OCI-M2 (cell line): ENCODE data around the gene POU1F1.
"Not testable (repeated sequence)": the region's sequence is repeated elsewhere in the genome, so short reads cannot be mapped to it uniquely, and the experiment has no call there.

Experiments
- DNase-seq: peaks from one replicate; lab custom pipeline; 2025; ENCODE audit not compliant: unreplicated experiment; lab: John Stamatoyannopoulos, UW

POU1F1 gene

GRCh38 chr3:87260270-87260669 lies 16.1 kb downstream of the POU1F1 start:
- DNase-seq = peak; percentile 11

DNA sequence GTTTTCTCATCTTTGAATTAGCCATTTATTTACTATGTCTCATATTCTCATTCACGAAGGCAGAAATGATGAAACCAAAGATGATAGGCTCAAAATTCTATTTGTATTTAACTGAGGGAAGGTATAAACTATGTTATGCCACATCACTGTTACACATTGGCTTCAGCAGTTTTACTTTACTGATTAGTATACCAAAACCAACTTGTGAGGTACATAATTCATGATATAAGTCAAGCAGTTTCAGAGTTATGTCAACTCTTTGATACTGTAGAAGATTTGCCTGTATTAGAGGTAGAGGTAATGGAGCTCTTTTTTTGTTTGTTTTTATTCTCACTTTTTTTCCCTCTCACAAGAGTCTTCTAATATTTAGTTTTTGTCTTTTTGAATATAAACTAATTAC lies 26.4 kb downstream of the POU1F1 start:
- no peak for DNase-seq

GRCh38 chr3:87248831-87249230 lies 27.6 kb downstream of the POU1F1 start:
- no peak for DNase-seq

- not testable (repeated sequence) for DNase-seq
Observed at GRCh38 chr3:87248231-87248630, 28.2 kb downstream of the POU1F1 start.

GRCh38 chr3:87247430-87247773 lies 29.0 kb downstream of the POU1F1 start:
- DNase-seq = no peak

DNA sequence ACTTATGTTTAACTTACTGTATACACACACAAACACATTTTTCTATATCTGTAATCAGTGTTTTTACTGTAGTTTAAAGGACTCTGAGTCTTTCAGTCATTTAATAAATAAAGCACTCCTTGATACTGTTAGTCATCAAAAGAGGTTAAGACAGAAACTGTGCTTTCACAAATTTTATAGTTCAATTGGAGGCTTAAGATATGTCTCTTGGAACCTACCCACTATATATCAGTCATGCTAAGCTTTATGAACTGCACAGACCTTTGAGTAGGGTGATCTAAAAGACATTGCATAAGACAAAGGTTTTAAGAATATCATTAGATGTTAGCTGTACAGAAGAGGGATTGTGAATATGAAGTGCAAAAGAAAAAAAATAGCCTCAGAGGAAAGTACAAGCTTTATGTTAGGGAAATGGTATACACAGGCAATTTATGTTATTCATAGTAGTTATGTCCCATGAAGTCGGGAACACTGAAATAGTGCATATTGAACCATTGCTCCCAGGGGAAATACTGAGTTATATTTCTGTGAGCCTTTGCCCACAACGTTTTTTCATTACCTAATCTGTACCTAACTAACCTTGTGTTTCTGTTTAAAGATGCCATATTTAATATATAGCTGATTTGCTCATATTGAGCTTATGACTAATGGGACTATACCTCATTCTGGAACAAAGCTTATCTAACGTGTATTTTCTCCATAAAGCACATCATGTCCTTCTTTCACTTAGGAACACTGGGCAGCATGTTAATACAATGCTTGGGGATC lies 29.5 kb downstream of the POU1F1 start:
- no peak for DNase-seq

- no peak for DNase-seq
Observed at GRCh38 chr3:87236093-87236492, 40.3 kb downstream of the POU1F1 start.

DNA sequence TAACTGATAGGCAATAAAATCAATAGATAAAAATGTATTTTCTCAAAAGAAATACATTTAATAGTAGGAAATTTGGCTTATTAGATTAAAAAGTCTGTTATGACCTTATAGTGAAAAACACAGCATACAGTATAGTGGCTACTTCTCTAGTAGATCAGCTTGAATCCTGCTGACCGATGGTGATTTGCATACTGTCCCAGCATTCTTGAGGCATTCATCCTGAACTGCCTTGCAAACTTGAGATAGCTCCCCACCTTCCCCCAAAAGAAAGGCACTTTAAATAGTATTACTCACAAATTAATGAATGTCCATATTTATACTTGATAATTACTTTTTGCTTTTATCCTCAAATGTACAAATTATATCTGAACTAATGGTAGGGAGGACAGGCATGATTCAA lies 42.6 kb downstream of the POU1F1 start:
- DNase-seq = no peak

DNA sequence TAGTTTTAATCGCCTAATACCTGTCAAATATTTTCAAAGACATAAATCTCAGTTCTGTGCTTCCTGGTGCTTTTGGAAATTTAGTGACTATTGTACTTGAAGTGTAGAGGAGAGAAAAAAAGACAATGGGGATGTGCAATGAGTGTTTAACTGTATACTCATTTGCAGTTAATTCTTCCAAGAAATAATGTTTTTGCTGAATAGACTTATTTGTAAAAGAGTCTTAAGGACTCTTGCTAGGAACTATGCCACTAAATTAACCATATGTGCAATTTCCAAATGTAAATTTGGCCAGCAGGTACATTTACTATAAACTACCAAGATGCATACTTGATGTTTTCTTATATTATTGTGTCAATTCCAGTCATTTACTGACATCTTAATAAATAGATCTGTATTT lies 47.3 kb downstream of the POU1F1 start:
- DNase-seq = no peak

DNA sequence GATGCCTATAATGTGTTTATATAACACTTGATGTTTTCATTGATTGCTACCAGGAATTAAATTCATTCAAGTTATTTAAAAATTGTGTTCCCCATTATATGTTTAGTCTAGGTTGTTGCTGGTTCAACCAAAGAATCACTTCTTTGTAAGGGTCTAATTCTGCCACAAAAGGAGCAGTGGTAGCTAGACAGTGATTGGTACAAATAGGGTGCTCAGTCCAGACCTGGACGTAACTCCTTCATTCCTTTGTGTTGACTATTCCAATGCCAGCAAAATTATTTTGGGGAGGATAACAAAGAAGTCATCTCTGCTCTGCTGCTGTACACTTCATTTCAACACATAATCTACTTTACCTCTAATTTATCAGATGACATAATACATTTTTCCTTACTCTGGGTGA lies 48.1 kb downstream of the POU1F1 start:
- DNase-seq = no peak

DNA sequence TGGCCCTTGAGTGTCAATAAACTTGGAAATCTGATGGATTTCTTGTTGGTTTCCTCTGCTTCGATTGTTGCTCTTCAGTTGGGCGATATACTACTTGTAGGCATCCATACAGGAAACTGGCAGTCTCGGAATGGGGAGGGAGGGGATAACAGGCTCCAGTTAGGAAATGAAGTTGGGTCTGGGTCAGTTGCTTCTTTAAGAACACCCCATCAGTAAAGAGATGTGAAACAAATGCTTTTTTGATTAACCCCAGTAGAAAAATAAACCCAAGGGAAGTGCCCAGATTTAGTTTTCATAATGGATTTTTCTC lies 48.6 kb downstream of the POU1F1 start:
- DNase-seq = no peak

DNA sequence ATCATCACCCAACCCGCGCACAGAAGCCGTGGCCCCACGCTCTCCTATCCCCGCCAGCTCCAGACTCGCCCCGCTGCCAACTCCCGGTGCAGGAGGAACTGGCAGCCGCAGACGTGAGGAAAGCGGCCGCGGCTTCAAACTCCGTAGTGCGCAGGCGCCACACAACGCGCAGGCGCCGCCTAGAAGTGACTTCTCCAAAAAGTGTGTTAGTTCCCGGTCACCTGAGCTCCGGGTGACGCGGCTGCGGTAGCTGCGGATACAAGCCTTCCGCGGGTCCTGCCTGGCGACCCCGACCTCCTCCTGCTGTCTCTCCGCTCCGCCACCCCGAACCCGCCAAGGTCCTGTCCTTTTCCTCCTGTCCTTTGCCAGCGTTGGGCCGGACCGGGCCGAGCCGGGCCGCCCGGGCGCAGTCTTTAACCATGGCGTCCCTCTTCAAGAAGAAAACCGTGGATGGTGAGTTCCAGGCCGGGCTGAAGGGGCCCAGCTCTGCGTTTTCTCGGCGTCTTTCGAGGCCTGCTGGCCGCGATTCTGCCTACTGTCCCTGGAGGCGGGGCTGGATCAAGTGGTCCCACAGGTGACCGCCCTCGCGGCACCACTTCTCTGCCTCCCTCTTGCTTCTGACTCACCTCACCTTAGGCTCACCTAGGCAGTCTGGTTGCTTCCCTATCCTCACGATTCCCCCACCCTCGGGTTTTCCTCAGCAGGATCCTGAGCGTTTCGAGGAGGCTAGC lies 49.1 kb downstream of the POU1F1 start, which contains the start of gene CHMP2B:
Gene CHMP2B (plus strand): TSS at position 206 of the 731 bp plus-strand sequence. CDS start 214 bp downstream, at position 420.
- DNase-seq = peak; percentile 40

GRCh38 chr3:87225659-87226058 lies 50.7 kb downstream of the POU1F1 start:
- DNase-seq = no peak

GRCh38 chr3:87219611-87220010 lies 56.8 kb downstream of the POU1F1 start:
- DNase-seq = no peak

DNA sequence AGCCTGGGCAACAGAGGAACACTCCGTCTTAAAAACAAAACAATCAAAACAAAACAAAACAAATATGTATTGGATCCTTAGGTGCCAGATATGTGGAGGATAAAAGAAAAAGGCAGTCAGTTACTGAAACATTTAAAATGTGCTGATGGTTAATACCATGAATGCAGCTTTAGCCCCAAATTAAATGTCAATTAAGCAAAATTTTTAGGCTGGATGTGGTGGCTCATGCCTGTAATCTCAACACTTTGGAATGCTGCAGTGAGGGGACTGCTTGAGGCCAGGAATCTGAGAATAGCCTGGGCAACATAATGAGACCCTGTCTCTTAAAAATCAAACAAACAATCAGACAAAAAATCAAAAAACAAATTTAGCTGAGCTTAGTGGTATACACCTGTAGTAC lies 57.8 kb downstream of the POU1F1 start:
- DNase-seq = no peak
